NCI-H510A (cell line): ENCODE data around the gene BBS1.
"Not testable (repeated sequence)": the region's sequence is repeated elsewhere in the genome, so short reads cannot be mapped to it uniquely, and the experiment has no call there.

ENCODE experiments used
- DNase-seq: peaks from one replicate; lab custom pipeline; 2025; lab: John Stamatoyannopoulos, UW

Gene BBS1

DNA sequence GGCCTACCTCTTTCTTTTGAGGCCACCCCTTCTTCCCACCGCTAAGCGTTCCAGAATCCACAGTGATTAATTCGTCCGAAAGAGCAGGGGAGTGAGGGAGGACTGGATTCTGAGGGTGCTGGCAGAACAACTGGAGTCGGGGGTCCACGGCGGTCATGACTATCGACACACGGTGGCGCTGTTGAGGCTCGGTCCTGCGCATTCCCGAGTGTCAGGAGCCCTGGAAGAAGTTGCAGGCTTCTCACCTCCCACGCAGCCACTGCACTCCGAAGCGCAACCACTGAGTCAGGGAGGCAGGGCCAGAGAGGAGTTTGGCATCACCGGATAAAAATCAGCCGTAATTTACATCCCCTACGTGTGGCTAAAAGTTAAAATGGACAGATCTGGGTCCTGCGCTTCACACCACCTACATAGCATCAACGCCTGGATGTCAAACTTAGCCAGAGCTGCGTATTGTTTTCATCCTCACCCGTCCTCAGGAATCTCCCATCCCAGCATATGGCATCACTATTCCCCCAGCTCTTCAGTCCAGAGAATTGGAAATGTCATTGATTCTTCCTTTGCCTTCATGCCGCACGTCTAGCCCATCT is 68.7 kb downstream of the BBS1 start:
- no peak for DNase-seq

DNA sequence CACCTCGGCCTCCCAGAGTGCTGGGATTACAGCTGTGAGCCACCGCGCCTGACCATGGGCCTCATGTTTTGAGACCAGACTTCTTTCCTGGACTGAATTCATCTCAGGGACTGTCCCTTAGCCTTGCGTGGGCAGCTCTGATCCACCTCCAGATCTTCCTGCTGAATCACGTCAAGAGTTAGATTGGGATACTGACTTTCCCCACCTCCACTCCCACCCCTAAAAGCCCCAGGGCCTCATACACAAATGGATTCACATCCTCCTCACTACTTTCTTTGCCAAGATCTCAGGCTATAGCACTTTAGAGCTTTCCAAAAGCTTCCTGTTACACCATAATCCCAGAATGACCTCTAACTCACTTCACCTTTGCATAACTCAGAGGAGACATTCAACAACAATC is 70.4 kb downstream of the BBS1 start:
- DNase-seq: no peak

- no peak for DNase-seq
Measured at GRCh38 chr11:66581261-66581660, 70.8 kb downstream of the BBS1 start.

DNA sequence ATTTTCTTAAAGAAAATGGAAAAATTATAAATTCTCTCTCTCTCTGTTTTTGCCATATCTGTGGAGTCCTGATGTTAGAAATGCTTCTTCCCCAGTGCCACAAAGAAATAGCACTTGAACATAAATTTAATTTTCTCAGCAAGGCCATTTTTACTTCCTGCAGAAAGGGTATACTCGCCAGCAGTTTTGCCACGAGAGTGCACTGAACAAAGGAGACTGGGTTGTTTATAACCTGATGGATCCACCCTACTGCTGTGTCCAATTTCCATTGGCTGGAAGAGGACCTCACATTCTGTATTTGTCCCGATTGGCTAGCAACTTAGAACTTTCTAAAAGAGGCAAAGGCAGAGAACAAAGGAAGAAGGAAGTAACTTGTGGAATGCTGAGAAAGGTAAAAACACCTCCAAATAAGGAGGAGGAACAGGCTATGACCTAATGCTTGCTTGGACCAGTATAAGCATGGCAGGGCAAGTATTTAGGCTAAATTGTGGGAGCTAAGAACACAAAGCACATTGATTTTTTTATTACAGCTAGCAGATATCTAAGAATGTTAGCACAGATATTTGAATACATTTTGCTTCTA is 72.2 kb downstream of the BBS1 start:
- not testable (repeated sequence) for DNase-seq
